Measurements from ENCODE around the gene REST.

- TF ChIP-seq, protein P1, sequence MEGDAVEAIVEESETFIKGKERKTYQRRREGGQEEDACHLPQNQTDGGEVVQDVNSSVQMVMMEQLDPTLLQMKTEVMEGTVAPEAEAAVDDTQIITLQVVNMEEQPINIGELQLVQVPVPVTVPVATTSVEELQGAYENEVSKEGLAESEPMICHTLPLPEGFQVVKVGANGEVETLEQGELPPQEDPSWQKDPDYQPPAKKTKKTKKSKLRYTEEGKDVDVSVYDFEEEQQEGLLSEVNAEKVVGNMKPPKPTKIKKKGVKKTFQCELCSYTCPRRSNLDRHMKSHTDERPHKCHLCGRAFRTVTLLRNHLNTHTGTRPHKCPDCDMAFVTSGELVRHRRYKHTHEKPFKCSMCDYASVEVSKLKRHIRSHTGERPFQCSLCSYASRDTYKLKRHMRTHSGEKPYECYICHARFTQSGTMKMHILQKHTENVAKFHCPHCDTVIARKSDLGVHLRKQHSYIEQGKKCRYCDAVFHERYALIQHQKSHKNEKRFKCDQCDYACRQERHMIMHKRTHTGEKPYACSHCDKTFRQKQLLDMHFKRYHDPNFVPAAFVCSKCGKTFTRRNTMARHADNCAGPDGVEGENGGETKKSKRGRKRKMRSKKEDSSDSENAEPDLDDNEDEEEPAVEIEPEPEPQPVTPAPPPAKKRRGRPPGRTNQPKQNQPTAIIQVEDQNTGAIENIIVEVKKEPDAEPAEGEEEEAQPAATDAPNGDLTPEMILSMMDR (IDR thresholded peaks at IDR 0.05) = no peak
- no peak for TF ChIP-seq POLR2A (IDR thresholded peaks at IDR 0.05)
Observed at GRCh38 chr4:56910172-56910967, 2.7 kb downstream of the REST start.

Measured in heart left ventricle (tissue), 13 donors.